Measurements from ENCODE around the gene ATP8A1.
"Not testable (repeated sequence)": the region's sequence is repeated elsewhere in the genome, so short reads cannot be mapped to it uniquely, and the experiment has no call there.

ATP8A1 gene

DNA sequence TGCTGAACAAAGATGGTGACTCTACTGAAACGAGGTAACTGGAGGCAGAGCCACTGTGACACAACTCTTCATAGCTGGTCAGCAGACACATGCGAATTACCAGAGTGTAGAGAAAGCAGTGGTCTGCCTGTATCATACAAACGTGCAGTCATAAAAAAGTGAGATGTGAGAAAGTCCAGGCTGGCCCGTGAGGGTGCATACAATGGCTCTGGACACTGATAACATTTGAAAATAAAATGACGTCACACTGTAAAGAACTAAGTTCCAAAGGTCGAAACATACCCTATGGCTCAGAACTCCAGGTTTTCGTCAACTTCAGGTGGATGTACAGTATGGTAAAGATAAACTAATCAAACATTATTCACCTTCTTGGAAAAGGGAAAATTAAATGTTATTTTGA lies 163.9 kb downstream of the ATP8A1 start:
- DNase-seq = no peak

- no peak for DNase-seq
Measured at GRCh38 chr4:42490015-42490414, 166.9 kb downstream of the ATP8A1 start.

- DNase-seq = no peak
Measured at GRCh38 chr4:42489095-42489494, 167.8 kb downstream of the ATP8A1 start.

DNA sequence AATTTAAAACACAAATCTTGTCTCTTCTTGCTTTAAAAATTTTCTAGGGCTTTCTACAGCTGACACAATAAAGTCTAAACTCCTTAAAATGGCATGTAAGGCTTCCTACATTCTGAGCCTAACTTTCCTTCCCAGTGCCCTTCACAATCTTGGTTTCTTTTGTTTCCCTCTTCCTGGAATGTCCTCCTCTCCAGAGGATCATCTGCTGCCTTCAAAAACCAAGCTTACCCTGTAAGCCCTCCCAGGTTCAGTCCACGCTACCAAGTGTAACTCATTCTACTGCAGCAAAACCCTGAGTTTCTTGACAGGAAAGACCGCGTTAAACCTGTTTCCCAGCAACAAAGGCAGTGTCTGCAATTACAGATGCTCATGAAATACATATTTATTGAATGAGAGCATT lies 168.4 kb downstream of the ATP8A1 start:
- no peak for DNase-seq

DNA sequence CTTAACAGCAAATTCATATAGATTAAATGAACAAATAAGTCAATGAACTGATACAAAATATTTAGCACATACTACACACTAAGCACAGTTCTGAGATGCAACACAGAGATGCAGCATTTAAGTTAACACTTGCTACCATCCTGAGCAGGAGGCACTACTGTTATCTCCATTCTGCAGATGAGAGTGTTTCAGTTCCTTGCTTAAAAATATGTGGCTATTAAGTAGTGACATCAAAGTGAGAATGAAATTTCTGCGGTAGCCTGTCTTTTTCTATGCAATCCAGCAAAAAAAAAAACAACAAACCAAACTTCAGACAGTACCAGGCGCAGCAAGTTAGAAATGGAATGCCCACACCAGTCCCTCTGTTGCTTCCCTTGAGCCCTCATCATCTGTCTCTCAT lies 168.8 kb downstream of the ATP8A1 start:
- no peak for DNase-seq

GRCh38 chr4:42487230-42487629 lies 169.7 kb downstream of the ATP8A1 start:
- DNase-seq = no peak

- not testable (repeated sequence) for DNase-seq
Measured at GRCh38 chr4:42486156-42486555, 170.7 kb downstream of the ATP8A1 start.

DNA sequence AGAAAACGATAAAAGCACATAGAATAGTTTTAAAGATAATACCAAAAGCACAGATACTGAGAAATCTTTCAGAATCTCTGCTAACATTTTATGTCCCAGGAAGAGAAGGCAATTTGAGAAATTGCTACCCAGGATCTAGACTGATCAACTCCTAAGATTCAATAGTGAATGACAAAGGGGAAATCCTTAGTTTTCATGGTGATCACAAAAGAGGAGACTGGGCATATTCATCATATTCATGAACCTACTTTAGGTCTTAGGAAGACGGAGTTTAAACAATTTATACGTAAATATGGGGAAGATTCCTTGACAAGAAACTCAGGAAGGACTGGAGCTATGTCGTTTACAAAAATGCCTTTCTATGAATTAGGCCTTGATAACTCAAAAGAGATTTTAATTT lies 172.3 kb downstream of the ATP8A1 start:
- DNase-seq = no peak

GRCh38 chr4:42483426-42484379 lies 173.2 kb downstream of the ATP8A1 start:
- no peak for DNase-seq

GRCh38 chr4:42482516-42483327 lies 174.2 kb downstream of the ATP8A1 start:
- DNase-seq = no peak

GRCh38 chr4:42480717-42481116 lies 176.2 kb downstream of the ATP8A1 start:
- no peak for DNase-seq

DNA sequence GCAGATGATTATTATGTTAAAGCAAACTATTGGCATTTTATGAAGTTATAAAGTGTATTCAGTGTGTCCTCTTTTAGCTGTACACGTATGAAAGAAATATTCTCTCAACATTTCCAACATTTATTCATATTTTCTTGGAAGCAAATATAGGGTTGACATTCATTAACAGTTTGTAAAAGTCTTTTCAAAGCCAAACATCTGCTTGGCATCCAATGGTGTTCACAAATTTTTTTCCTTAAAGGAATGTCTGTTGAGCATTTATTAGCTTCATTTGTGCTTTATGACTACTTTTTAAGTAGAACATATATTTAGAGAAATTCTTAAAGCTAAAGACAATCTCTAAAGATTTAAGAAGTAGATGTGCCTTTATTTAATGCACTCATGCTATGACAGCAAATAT lies 176.6 kb downstream of the ATP8A1 start:
- DNase-seq = no peak

DNA sequence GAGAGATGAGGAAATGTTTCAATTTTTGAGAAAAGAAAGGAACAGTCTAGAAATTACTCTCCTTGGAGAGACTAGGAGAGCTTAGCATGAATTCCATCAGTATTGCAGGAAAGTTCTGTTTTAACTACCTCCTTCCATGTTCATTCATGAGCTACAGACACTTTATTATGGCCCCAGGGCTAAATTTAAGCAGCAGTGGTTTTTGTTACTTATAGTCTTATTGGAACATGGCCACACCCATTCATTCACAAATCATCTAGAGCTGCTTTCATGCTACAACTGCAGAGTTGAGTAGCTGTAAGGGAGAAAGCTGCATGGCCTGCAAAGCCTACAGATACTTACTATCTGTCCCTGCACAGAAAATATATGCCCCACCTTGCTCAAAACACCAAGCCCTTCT lies 178.0 kb downstream of the ATP8A1 start:
- no peak for DNase-seq

DNA sequence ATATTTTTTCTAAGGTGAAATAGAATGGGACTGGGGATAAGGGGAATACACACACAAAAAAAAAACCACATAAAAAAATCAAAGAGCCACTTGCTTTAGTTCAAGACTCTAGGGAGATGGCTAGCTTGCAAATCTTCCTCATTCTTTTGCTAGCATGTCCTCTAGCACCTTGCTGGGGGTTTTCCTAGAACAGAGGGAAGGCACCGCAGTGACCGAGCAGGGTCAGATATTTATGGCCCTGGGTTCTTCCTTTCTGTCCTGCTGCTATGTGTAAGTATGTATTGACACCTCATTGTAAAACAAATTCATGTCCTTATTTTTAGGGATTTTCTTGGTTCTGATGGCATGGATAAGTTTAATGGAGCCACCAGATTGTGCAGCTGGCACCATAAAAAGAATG lies 178.4 kb downstream of the ATP8A1 start:
- no peak for DNase-seq

DNA sequence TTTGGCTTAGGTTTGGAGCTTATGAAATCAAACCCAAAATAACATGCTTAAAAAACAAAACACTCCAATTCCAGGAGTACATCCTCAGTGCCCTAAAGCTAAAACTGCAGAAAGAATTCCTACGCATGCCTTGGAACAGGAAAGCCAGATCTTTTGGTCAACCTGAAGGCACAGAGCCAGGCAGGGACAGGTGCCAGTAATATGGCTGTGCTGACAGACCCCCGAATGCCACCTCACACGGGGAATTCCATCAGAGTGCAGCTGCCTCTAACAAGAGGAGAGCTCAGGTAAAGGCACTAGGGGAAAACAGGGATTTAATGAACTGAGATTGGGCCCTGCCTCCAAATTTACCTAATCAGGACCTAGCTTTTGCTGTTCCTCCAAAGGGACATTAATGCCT lies 182.5 kb downstream of the ATP8A1 start:
- DNase-seq = no peak

DNA sequence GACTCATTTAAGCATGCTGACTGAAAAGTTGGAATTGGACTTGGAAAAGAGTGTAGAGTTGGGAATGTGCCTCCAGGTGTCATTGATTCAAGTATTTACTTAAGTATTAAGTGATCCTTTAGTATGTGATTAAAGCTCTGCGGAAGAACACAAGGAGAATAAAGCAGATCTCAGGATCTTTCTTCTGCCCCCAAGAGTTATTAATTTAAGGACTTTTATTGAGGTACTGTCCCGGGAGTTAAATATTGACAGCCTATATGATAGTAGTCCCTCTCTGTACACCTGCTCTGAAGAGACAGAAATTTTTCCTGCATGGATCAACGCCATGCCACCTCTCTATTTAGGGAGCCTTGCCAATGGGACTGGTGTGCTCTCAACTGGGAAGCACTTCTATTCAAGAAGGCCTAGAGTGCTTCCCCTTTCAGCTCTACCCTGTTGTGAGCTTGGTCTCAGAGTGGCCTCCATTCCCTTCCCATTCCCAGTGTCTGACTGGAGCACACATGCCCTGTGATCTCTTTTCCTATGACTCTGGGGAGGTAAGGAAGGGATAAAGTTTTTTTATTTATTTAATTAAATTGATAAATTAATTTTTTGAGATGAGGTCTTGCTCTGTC lies 183.7 kb downstream of the ATP8A1 start:
- no peak for DNase-seq

- no peak for DNase-seq
Measured at GRCh38 chr4:42471896-42472295, 185.0 kb downstream of the ATP8A1 start.

DNA sequence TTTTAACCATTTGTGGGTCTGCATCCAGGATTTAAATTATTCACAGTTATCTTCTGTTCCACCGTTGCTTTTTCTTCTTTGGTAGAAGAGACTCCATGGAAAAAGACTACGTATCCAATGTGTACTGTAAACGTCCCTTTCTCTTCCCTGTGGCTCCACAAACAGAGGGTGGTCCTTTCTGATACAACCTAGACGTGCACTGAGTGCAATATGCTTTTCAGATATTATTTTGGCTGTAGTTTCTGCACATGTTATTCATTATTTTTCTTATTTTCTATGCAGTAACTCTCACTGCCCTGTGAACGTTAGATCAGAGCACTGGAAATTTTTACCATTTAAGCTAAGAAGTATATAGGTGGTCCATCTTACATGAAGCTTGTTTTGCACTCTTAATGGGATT lies 186.9 kb downstream of the ATP8A1 start:
- DNase-seq = no peak

GRCh38 chr4:42467777-42468176 lies 189.1 kb downstream of the ATP8A1 start:
- DNase-seq = not testable (repeated sequence)

DNA sequence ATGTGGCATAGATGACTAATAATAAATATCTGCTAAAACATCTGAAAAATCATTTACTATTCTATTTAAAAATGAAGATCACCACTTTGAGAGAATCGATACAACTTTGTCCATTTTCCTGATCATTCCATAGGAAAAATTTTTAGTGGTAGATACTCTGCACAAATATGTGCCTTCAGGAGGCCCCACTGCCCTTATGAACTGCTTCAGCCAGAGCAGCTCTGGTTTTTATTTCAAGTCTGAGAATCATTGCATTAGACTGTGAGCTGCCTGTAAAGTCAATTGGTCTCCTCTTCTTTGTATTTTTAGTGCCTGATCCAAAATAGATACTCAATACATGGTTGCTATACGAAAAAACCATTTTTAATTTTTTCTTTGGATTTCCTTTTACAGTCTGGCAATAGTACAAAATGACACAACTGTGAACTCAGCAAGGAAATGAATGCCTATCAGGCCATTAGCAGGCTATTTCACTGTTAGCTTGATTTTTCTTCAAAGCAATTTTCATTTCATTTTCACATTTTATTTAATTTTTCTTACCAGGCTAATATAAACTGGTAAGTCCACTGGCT lies 190.5 kb downstream of the ATP8A1 start:
- no peak for DNase-seq

GRCh38 chr4:42464550-42465094 lies 192.3 kb downstream of the ATP8A1 start:
- no peak for DNase-seq

DNA sequence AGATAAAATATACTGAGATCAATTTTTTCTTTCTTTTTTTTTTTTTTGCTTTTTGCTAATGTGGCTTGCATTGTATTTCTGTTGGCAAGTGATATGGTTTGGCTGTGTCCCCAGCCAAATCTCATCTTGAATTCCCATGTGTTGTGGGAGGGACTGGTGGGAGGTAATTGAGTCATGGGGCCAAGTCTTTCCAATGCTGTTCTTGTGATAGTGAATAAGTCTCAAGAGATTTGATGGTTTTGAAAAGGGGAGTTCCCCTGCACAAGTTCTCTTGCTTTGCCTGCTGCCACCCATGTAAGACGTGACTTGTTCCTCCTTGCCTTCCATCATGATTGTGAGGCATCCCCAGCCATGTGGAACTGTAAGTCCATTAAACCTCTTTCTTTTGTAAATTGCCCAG lies 195.7 kb downstream of the ATP8A1 start:
- not testable (repeated sequence) for DNase-seq

- no peak for DNase-seq
Measured at GRCh38 chr4:42460043-42460442, 196.9 kb downstream of the ATP8A1 start.

Data from NCI-H2107 (cell line).